ENCODE measurements around the gene ART3.
"Not testable (repeated sequence)": the region's sequence is repeated elsewhere in the genome, so short reads cannot be mapped to it uniquely, and the experiment has no call there.

ART3 gene

GRCh38 chr4:76050560-76051050, 23.9 kb upstream of the ART3 start:
- H3K4me3 ChIP-seq (ENCODE audit: low read depth, low read length); H3K36me3 ChIP-seq (ENCODE audit: control insufficient read depth, insufficient read depth, low read length); H3K27me3 ChIP-seq (ENCODE audit: control insufficient read depth, insufficient read depth, low read length); H3K27ac ChIP-seq (ENCODE audit: low read depth, low read length); H3K9ac ChIP-seq (ENCODE audit: low read depth, low read length); H3K9me3 ChIP-seq (ENCODE audit: control insufficient read depth, insufficient read depth, low read length): not testable (repeated sequence)
- H3K4me1 ChIP-seq (ENCODE audit: control insufficient read depth, insufficient read depth, low read length): peaks cover 19% of the 10 kb centered on the region

GRCh38 chr4:76053730-76054129, 20.8 kb upstream of the ART3 start:
- Histone ChIP-seq H3K27ac (ENCODE audit: low read depth, low read length) (no peak overlapping the region), H3K4me1 (ENCODE audit: control insufficient read depth, insufficient read depth, low read length) (peaks cover 33% of the 10 kb centered on the region), H3K9me3 (ENCODE audit: control insufficient read depth, insufficient read depth, low read length) (no peaks in the 10 kb centered on the region), H3K9ac (ENCODE audit: low read depth, low read length) (no peak overlapping the region), H3K27me3 (ENCODE audit: control insufficient read depth, insufficient read depth, low read length) (no peaks in the 10 kb centered on the region), H3K36me3 (ENCODE audit: control insufficient read depth, insufficient read depth, low read length) (no peaks in the 10 kb centered on the region), H3K4me3 (ENCODE audit: low read depth, low read length) (no peak overlapping the region)

DNA sequence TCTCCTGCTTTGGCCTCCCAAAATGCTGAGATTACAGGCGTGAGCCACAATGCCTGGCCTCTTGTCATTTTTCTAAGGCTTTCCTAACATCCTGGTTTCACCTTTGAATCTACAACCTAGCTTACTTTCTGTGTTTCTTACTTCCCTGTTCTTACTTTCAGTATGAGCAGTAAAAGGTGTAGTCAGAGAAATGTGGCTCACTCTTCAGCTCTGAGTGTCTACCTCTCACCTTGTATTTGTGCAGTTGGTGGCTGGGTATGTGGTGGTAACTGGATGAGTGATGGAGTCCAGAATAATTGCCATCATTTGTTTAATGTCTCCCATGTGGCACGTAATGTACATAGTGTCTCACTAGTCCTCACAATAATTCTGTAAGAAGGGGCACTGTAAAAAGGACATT, 19.5 kb upstream of the ART3 start:
- H3K4me1 ChIP-seq (ENCODE audit: control insufficient read depth, insufficient read depth, low read length): peaks cover 33% of the 10 kb centered on the region
- no peaks in the 10 kb centered on the region; the same call in 1 of the 2 replicates for H3K27me3 ChIP-seq (ENCODE audit: control insufficient read depth, insufficient read depth, low read length)
- H3K4me3 ChIP-seq (ENCODE audit: low read depth, low read length): no peak overlapping the region
- no peak overlapping the region for H3K9ac ChIP-seq (ENCODE audit: low read depth, low read length)
- peak overlapping the region; percentile 32 for H3K27ac ChIP-seq (ENCODE audit: low read depth, low read length)
- no peaks in the 10 kb centered on the region for H3K9me3 ChIP-seq (ENCODE audit: control insufficient read depth, insufficient read depth, low read length)
- no peaks in the 10 kb centered on the region for H3K36me3 ChIP-seq (ENCODE audit: control insufficient read depth, insufficient read depth, low read length)

DNA sequence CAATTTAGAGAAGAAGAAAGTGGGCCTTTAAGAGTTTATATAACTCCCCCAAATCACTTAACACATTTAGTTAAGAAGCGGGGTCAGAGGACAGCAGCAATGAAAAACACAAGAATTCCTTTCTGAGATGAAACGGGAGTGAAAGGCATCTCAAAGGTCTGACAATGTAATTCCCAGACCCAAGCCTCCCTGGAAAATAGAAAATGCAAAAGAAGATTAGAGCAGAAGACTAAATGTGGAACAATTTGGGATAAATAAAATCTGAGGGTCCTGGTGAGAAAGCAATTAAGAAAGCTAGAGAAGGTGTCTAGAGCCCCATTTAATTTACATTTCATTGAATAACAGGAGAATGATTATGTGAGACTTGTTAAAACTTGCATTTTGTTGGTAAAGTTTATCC, 19.1 kb upstream of the ART3 start:
- Histone ChIP-seq H3K27ac (ENCODE audit: low read depth, low read length) (peak overlapping the region; percentile 32), H3K36me3 (ENCODE audit: control insufficient read depth, insufficient read depth, low read length) (no peaks in the 10 kb centered on the region), H3K9ac (ENCODE audit: low read depth, low read length) (no peak overlapping the region), H3K4me1 (ENCODE audit: control insufficient read depth, insufficient read depth, low read length) (peaks cover 33% of the 10 kb centered on the region), H3K27me3 (ENCODE audit: control insufficient read depth, insufficient read depth, low read length) (no peaks in the 10 kb centered on the region; the same call in 1 of the 2 replicates), H3K4me3 (ENCODE audit: low read depth, low read length) (no peak overlapping the region), H3K9me3 (ENCODE audit: control insufficient read depth, insufficient read depth, low read length) (no peaks in the 10 kb centered on the region)

- Histone ChIP-seq H3K36me3 (ENCODE audit: control insufficient read depth, insufficient read depth, low read length) (no peaks in the 10 kb centered on the region), H3K4me1 (ENCODE audit: control insufficient read depth, insufficient read depth, low read length) (peaks cover 33% of the 10 kb centered on the region), H3K4me3 (ENCODE audit: low read depth, low read length) (no peak overlapping the region), H3K9ac (ENCODE audit: low read depth, low read length) (no peak overlapping the region), H3K27me3 (ENCODE audit: control insufficient read depth, insufficient read depth, low read length) (no peaks in the 10 kb centered on the region; the same call in 1 of the 2 replicates), H3K27ac (ENCODE audit: low read depth, low read length) (no peak overlapping the region), H3K9me3 (ENCODE audit: control insufficient read depth, insufficient read depth, low read length) (no peaks in the 10 kb centered on the region)
Measured at GRCh38 chr4:76058302-76058701, 16.2 kb upstream of the ART3 start.

DNA sequence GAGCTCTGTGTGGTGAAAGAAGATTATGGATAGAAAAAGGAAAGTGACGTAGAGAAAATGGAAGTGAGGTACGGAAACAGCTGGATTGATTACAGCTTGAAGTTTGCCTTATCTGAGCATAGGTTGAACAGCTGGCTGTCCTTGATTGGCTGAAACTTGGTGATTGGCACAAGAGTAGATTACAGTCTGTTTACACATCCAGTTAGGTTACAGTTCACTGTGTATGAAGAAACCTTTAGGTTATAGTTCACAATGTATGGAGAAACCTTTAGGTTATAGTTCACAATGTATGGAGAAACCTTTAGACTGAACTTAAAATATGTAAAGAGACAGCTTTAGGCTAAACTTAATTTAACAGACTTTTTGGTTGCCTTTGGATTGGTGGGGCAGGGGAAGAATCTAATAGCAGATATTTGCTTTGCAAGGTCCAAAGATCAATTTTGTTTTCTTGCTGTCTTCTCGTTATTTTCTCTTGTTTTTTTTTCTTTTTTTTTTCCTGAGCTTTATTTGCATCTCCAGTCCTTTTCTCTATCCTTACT, 15.6 kb upstream of the ART3 start:
- Histone ChIP-seq H3K9ac (ENCODE audit: low read depth, low read length) (no peak overlapping the region), H3K27ac (ENCODE audit: low read depth, low read length) (no peak overlapping the region), H3K27me3 (ENCODE audit: control insufficient read depth, insufficient read depth, low read length) (no peaks in the 10 kb centered on the region; the same call in 1 of the 2 replicates), H3K4me3 (ENCODE audit: low read depth, low read length) (no peak overlapping the region), H3K9me3 (ENCODE audit: control insufficient read depth, insufficient read depth, low read length) (no peaks in the 10 kb centered on the region), H3K4me1 (ENCODE audit: control insufficient read depth, insufficient read depth, low read length) (peaks cover 28% of the 10 kb centered on the region), H3K36me3 (ENCODE audit: control insufficient read depth, insufficient read depth, low read length) (no peaks in the 10 kb centered on the region)

DNA sequence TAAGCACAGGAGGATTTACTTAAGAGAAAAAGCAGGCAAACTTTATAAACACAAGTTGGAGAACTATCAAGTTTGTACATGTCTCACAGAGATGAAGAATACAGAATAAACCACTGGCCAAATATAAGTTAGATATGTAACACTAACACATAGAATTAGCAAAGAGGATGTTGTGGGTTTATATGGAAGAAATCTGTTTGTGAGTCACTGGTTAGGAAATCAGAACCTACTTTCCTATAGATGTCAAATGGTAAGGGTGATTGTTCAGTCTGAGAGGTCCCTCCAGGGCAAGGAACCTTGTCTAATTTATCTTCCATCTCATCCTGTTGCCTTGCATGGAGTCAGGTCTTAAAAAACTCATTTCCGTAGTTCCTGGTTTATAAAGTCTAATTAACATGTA, 14.8 kb upstream of the ART3 start:
- Histone ChIP-seq H3K4me3 (ENCODE audit: low read depth, low read length) (no peak overlapping the region), H3K4me1 (ENCODE audit: control insufficient read depth, insufficient read depth, low read length) (peaks cover 23% of the 10 kb centered on the region), H3K9me3 (ENCODE audit: control insufficient read depth, insufficient read depth, low read length) (no peaks in the 10 kb centered on the region), H3K27me3 (ENCODE audit: control insufficient read depth, insufficient read depth, low read length) (no peaks in the 10 kb centered on the region; the same call in 1 of the 2 replicates), H3K27ac (ENCODE audit: low read depth, low read length) (no peak overlapping the region), H3K9ac (ENCODE audit: low read depth, low read length) (no peak overlapping the region), H3K36me3 (ENCODE audit: control insufficient read depth, insufficient read depth, low read length) (no peaks in the 10 kb centered on the region)

DNA sequence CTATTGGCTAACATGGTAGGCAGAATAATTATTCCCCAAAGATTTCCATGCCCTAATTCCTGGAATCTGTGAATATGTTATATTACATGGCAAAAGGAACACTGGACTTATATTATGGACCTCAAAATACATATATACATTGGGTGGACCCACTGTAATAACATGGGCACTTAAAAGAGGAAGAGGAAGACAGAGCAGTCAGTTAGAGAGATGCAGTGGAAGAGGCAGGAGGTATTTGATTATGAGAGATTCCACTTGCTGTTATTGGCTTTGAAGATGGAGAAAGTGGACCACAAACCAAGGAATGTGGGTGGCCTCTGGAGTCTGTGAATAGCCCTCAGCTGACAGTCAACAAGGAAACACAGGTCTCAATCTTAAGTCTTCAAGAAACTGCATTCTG, 14.0 kb upstream of the ART3 start:
- no peak overlapping the region for H3K9ac ChIP-seq (ENCODE audit: low read depth, low read length)
- no peaks in the 10 kb centered on the region; the same call in 1 of the 2 replicates for H3K27me3 ChIP-seq (ENCODE audit: control insufficient read depth, insufficient read depth, low read length)
- no peak overlapping the region for H3K4me3 ChIP-seq (ENCODE audit: low read depth, low read length)
- no peak overlapping the region for H3K27ac ChIP-seq (ENCODE audit: low read depth, low read length)
- no peaks in the 10 kb centered on the region for H3K36me3 ChIP-seq (ENCODE audit: control insufficient read depth, insufficient read depth, low read length)
- no peaks in the 10 kb centered on the region for H3K9me3 ChIP-seq (ENCODE audit: control insufficient read depth, insufficient read depth, low read length)
- peaks cover 15% of the 10 kb centered on the region for H3K4me1 ChIP-seq (ENCODE audit: control insufficient read depth, insufficient read depth, low read length)

GRCh38 chr4:76061421-76061820, 13.1 kb upstream of the ART3 start:
- Histone ChIP-seq H3K4me3 (ENCODE audit: low read depth, low read length) (no peak overlapping the region), H3K36me3 (ENCODE audit: control insufficient read depth, insufficient read depth, low read length) (no peaks in the 10 kb centered on the region), H3K27me3 (ENCODE audit: control insufficient read depth, insufficient read depth, low read length) (no peaks in the 10 kb centered on the region; the same call in 1 of the 2 replicates), H3K9ac (ENCODE audit: low read depth, low read length) (no peak overlapping the region), H3K27ac (ENCODE audit: low read depth, low read length) (no peak overlapping the region), H3K4me1 (ENCODE audit: control insufficient read depth, insufficient read depth, low read length) (peaks cover 6% of the 10 kb centered on the region; the same call in 1 of the 2 replicates), H3K9me3 (ENCODE audit: control insufficient read depth, insufficient read depth, low read length) (0 out of 2 replicates have a peak, but pooled peaks cover 3% of the 10 kb centered on the region)

GRCh38 chr4:76061982-76062381, 12.5 kb upstream of the ART3 start:
- H3K4me1 ChIP-seq (ENCODE audit: control insufficient read depth, insufficient read depth, low read length): 0 out of 2 replicates have a peak, but pooled peaks cover 4% of the 10 kb centered on the region
- no peak overlapping the region for H3K9ac ChIP-seq (ENCODE audit: low read depth, low read length)
- no peak overlapping the region for H3K27ac ChIP-seq (ENCODE audit: low read depth, low read length)
- no peak overlapping the region for H3K4me3 ChIP-seq (ENCODE audit: low read depth, low read length)
- H3K36me3 ChIP-seq (ENCODE audit: control insufficient read depth, insufficient read depth, low read length): no peaks in the 10 kb centered on the region
- no peaks in the 10 kb centered on the region; the same call in 1 of the 2 replicates for H3K27me3 ChIP-seq (ENCODE audit: control insufficient read depth, insufficient read depth, low read length)
- H3K9me3 ChIP-seq (ENCODE audit: control insufficient read depth, insufficient read depth, low read length): 0 out of 2 replicates have a peak, but pooled peaks cover 4% of the 10 kb centered on the region

DNA sequence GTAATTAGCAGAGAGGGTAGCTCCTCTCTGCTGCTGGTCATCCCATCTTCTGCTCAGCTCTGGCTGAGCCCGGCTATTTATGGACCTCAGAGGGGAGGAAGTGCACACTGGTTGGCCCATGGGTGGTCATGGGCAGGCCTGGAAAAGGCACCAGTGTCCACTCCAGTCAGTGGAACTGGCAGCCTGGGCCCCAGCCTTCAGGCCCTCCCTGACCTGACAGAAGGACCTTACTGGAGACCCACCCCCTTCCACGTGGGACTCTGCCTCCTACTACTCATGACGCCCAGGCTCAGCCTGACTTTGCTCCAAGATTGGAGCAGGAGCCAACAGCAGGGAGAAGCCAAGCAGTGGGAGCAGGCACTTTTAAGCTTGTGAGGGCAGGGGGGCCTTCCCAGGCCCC, 8.0 kb upstream of the ART3 start:
- Histone ChIP-seq H3K4me1 (ENCODE audit: control insufficient read depth, insufficient read depth, low read length) (no peaks in the 10 kb centered on the region), H3K4me3 (ENCODE audit: low read depth, low read length) (no peak overlapping the region), H3K9ac (ENCODE audit: low read depth, low read length) (no peak overlapping the region), H3K9me3 (ENCODE audit: control insufficient read depth, insufficient read depth, low read length) (0 out of 2 replicates have a peak, but pooled peaks cover 4% of the 10 kb centered on the region), H3K36me3 (ENCODE audit: control insufficient read depth, insufficient read depth, low read length) (no peaks in the 10 kb centered on the region), H3K27ac (ENCODE audit: low read depth, low read length) (no peak overlapping the region), H3K27me3 (ENCODE audit: control insufficient read depth, insufficient read depth, low read length) (no peaks in the 10 kb centered on the region)
